WTC11 (cell line): ENCODE results near the gene METTL9. TPM values are rescaled to one million over a fixed set of nuclear protein-coding genes. Genes with fewer than 3 reads are reported as not detected.

ENCODE experiments used
- ATAC-seq: fragments of 200-7000 bp; cut with Tn5 transposase; 2 replicates; pipeline ENCODE4 v1.10.0; 2021; ENCODE audit warnings: mild to moderate bottlenecking, moderate library complexity
- CTCF ChIA-PET: fragments of 300-600 bp; sonication (Branson Sonifier 250); formaldehyde crosslinking; loops from one replicate; lab custom pipeline; 2021; ENCODE audit warnings: antibody characterized with exemption; lab: Charles Lee
- POLR2A ChIA-PET: fragments of 350-600 bp; sonication (Branson Sonifier 250); formaldehyde crosslinking; loops from one replicate; lab custom pipeline; 2021; ENCODE audit warnings: antibody characterized with exemption; lab: Charles Lee
- DNase-seq: peaks from one replicate; pipeline ENCODE4 v3.0.0; 2021; ENCODE audit warnings: low spot score
- H3K27ac Mint-ChIP-seq: 2 replicates; pipeline ENCODE4 v1.8.0; 2021; ENCODE audit warnings: mixed read lengths
- H3K27me3 Mint-ChIP-seq: 2 replicates; pipeline ENCODE4 v1.8.0; 2021; ENCODE audit warnings: low read depth, mild to moderate bottlenecking, moderate library complexity, mixed read lengths
- H3K36me3 Mint-ChIP-seq: 2 replicates; pipeline ENCODE4 v1.8.0; 2021; ENCODE audit warnings: mixed read lengths
- H3K4me1 Mint-ChIP-seq: 2 replicates; pipeline ENCODE4 v1.8.0; 2022; ENCODE audit warnings: mixed read lengths
- H3K4me3 Mint-ChIP-seq: 2 replicates; pipeline ENCODE4 v1.8.0; 2021; ENCODE audit warnings: mild to moderate bottlenecking, moderate library complexity, mixed read lengths
- H3K9me3 Mint-ChIP-seq: 2 replicates; pipeline ENCODE4 v1.8.0; 2021; ENCODE audit warnings: mixed read lengths
- ATF1 ChIP-seq: sonication (generic); formaldehyde crosslinking; IDR thresholded peaks from 2 replicates; pipeline ENCODE4 v1.8.1; 2023; ENCODE audit warnings: mild to moderate bottlenecking, moderate library complexity, missing genetic modification reagents
- ATF2 ChIP-seq: sonication (generic); formaldehyde crosslinking; IDR thresholded peaks from 2 replicates; pipeline ENCODE4 v1.8.1; 2022; ENCODE audit warnings: low read depth, missing genetic modification reagents, borderline replicate concordance
- CTCF ChIP-seq: fragments of 200-600 bp; IDR thresholded peaks from 2 replicates; pipeline ENCODE4 v1.8.0; 2022; ENCODE audit warnings: antibody characterized with exemption
- ERG ChIP-seq: fragments of 250-450 bp; sonication (Bioruptor Pico); IDR thresholded peaks from 2 replicates; pipeline ENCODE4 v1.8.0; 2021; ENCODE audit warnings: mild to moderate bottlenecking
- ESRRA ChIP-seq: sonication (generic); formaldehyde crosslinking; IDR thresholded peaks from 2 replicates; pipeline ENCODE4 v1.8.1; 2022; ENCODE audit warnings: mild to moderate bottlenecking, missing genetic modification reagents, borderline replicate concordance
- FOXJ3 ChIP-seq: sonication (generic); formaldehyde crosslinking; IDR thresholded peaks from 2 replicates; pipeline ENCODE4 v1.9.0; 2021; ENCODE audit warnings: missing genetic modification reagents, mild to moderate bottlenecking, borderline replicate concordance
- GRHL2 ChIP-seq: fragments of 250-450 bp; sonication (Bioruptor Pico); IDR thresholded peaks from 2 replicates; pipeline ENCODE4 v1.8.0; 2022; ENCODE audit warnings: mild to moderate bottlenecking, moderate library complexity; ENCODE audit not compliant: insufficient replicate concordance, severe bottlenecking
- NR1H2 ChIP-seq: sonication (generic); formaldehyde crosslinking; IDR thresholded peaks from 2 replicates; pipeline ENCODE4 v1.9.0; 2021; ENCODE audit warnings: mild to moderate bottlenecking, moderate library complexity, missing genetic modification reagents
- SMAD3 ChIP-seq: sonication (generic); formaldehyde crosslinking; IDR thresholded peaks from 2 replicates; pipeline ENCODE4 v1.8.0; 2022; ENCODE audit warnings: missing genetic modification reagents, mild to moderate bottlenecking, borderline replicate concordance
- TCF7 ChIP-seq: sonication (generic); formaldehyde crosslinking; IDR thresholded peaks from 2 replicates; pipeline ENCODE4 v1.8.0; 2022; ENCODE audit warnings: mild to moderate bottlenecking, low read depth, missing genetic modification reagents, moderate library complexity
- TEAD4 ChIP-seq: sonication (generic); formaldehyde crosslinking; IDR thresholded peaks from 2 replicates; pipeline ENCODE4 v1.8.0; 2022; ENCODE audit warnings: mild to moderate bottlenecking, missing genetic modification reagents
- ZNF425 ChIP-seq: fragments of 250-450 bp; sonication (Bioruptor Pico); conservative IDR thresholded peaks from 2 replicates; pipeline ENCODE4 v1.9.0; 2021; ENCODE audit warnings: mild to moderate bottlenecking
- total RNA-seq: library from RNA; stranded (reverse); gene quantifications from 3 replicates; pipeline ENCODE4 v1.2.3, GENCODE V29; 2021

The METTL9 gene
- total RNA-seq, 1 experiment from 2014 or later, result 94.6 TPM

- Mint-ChIP-seq H3K27ac (no peak overlapping the region), H3K4me1 (peaks cover 3% of the 10 kb centered on the region; the same call in 1 of the 2 replicates)
- ATAC-seq, result peak; percentile 22; the same call in 1 of the 2 replicates
Measured at GRCh38 chr16:21656795-21657768, 57.7 kb downstream of the METTL9 start.

GRCh38 chr16:21659124-21659523, 59.7 kb downstream of the METTL9 start:
- POLR2A ChIA-PET, result no interaction called here
- CTCF ChIA-PET, result interaction anchor here (2.4 kb wide), 1 partner anchor 50 kb away, joined by 45 read pairs; no protein-coding TSS in a partner anchor

More at GRCh38 chr16:21656795-21657768, 57.7 kb downstream of the METTL9 start:
- ChIA-PET POLR2A (interaction anchor here (0.6 kb wide), 1 partner anchor 1611 kb away, joined by 3 read pairs; no protein-coding TSS in a partner anchor), CTCF (interaction anchor here (0.6 to 2.4 kb wide), 33 partner anchors 9 to 1279 kb away, joined by 3 to 45 read pairs (median 5); partner anchors contain the start of gene MOSMO)
- no peak overlapping the region for H3K4me3 Mint-ChIP-seq
- H3K36me3 Mint-ChIP-seq, result peaks cover 12% of the 10 kb centered on the region; the same call in 1 of the 2 replicates
- no peak for DNase-seq
- TF ChIP-seq GRHL2 (CRISPR knock-in tag), result no peak
- no peak for TF ChIP-seq NR1H2 (CRISPR knock-in tag)
- TF ChIP-seq CTCF, result peak; percentile 67
- no peak for TF ChIP-seq ESRRA (CRISPR knock-in tag)
- no peaks in the 10 kb centered on the region for H3K27me3 Mint-ChIP-seq
- H3K9me3 Mint-ChIP-seq, result no peaks in the 10 kb centered on the region

More at GRCh38 chr16:21659124-21659523, 59.7 kb downstream of the METTL9 start:
- Mint-ChIP-seq H3K36me3 (peaks cover 12% of the 10 kb centered on the region; the same call in 1 of the 2 replicates), H3K27me3 (peaks cover 3% of the 10 kb centered on the region; the same call in 1 of the 2 replicates), H3K27ac (no peak overlapping the region), H3K4me3 (no peak overlapping the region), H3K4me1 (peaks cover 5% of the 10 kb centered on the region; the same call in 1 of the 2 replicates), H3K9me3 (no peaks in the 10 kb centered on the region)
- no peak for ATAC-seq
- no peak for DNase-seq
- TF ChIP-seq TCF7 (no peak), SMAD3 (CRISPR knock-in tag) (no peak), ATF2 (CRISPR knock-in tag) (no peak), FOXJ3 (CRISPR knock-in tag) (no peak), ERG (no peak), TEAD4 (CRISPR knock-in tag) (no peak), ATF1 (CRISPR knock-in tag) (no peak), ZNF425 (CRISPR knock-in tag) (no peak)
